Esophagus muscularis mucosa (tissue), 4 donors: ENCODE data around the gene NQO1.

Source experiments
- EP300 ChIP-seq: sonication (generic); formaldehyde crosslinking; IDR thresholded peaks from one replicate; pipeline ENCODE4 v1.6.1; 2017; ENCODE audit warnings: antibody characterized with exemption
- POLR2A ChIP-seq: fragments of 450-650 bp; IDR thresholded peaks from one replicate; pipeline ENCODE4 v1.6.1; 2017; ENCODE audit warnings: antibody characterized with exemption, moderate library complexity, mild to moderate bottlenecking, low read depth
- POLR2AphosphoS5 ChIP-seq, 2 donors: sonication (generic); formaldehyde crosslinking; IDR thresholded peaks; one replicate each; pipeline ENCODE4 v1.6.1; 2017; ENCODE audit warnings: antibody characterized with exemption in 2 of 2
- TF ChIP-seq, protein P1 (sequence below), 3 experiments: fragments of 200-600 bp in 2 of 3; fragments of 450-650 bp in 1 of 3; sonication (generic) in 2 of 3; IDR thresholded peaks; one replicate each; pipeline ENCODE4 v1.5.1; 2017 to 2019; ENCODE audit warnings: antibody characterized with exemption in 3 of 3, mild to moderate bottlenecking in 2 of 3, moderate library complexity in 1 of 3

DNA sequence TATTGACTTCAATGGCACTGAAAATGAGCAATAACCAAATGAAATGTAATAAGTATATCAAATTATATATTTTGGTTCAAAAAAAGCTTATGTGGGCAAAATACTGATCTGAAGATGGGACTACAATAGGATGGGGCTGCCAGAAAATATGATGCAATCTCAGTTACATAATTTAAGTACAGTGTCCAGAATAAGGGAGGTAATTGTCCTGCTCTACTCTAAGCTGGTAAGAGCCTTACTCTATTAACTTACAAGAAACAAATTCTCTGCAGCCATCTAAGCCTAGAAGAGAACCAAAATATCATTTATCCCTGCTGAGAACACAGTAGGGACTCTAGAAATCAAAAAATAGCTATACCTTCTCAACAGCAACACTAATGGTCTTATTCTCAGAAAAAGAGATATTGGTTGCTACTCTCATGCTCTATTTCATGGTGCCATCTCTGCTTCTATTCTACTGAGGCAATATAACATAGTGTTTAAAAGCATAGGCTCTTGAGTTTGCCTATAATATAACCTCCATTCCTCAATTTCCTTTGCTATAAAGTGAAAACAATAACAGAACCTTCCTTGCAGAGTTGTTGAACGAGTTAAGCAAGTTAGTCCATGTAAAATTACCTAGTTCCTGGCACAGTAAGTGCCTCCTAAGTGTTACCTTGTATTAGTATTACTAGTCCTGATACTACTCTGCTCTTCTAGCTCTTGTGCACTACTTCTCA, 19.9 kb downstream of the NQO1 start:
- TF ChIP-seq, protein P1, sequence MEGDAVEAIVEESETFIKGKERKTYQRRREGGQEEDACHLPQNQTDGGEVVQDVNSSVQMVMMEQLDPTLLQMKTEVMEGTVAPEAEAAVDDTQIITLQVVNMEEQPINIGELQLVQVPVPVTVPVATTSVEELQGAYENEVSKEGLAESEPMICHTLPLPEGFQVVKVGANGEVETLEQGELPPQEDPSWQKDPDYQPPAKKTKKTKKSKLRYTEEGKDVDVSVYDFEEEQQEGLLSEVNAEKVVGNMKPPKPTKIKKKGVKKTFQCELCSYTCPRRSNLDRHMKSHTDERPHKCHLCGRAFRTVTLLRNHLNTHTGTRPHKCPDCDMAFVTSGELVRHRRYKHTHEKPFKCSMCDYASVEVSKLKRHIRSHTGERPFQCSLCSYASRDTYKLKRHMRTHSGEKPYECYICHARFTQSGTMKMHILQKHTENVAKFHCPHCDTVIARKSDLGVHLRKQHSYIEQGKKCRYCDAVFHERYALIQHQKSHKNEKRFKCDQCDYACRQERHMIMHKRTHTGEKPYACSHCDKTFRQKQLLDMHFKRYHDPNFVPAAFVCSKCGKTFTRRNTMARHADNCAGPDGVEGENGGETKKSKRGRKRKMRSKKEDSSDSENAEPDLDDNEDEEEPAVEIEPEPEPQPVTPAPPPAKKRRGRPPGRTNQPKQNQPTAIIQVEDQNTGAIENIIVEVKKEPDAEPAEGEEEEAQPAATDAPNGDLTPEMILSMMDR (IDR thresholded peaks at IDR 0.05), result no peak
- no peak for TF ChIP-seq POLR2AphosphoS5 (IDR thresholded peaks at IDR 0.05)
- no peak for TF ChIP-seq EP300
- no peak for TF ChIP-seq POLR2A
